IMR-90 (cell line): ENCODE results near the gene FRMD5. TPM values are rescaled to one million over a fixed set of nuclear protein-coding genes. Genes with fewer than 3 reads are reported as not detected.

ENCODE experiments used
- ATAC-seq: fragments of 200-7000 bp; cut with Tn5 transposase; 2 replicates; pipeline ENCODE4 v1.9.1; 2020; ENCODE audit warnings: low read depth, mild to moderate bottlenecking, moderate library complexity
- BruUV-seq: library from RNA; stranded (reverse); fragments of 400-500 nt; replicated peaks from 2 replicates; lab custom pipeline; 2021; lab: Mats Ljungman, UMichigan
- CTCF ChIA-PET: fragments of 300-600 bp; formaldehyde crosslinking; extraction: SDS; loops from one replicate; lab custom pipeline; 2021; ENCODE audit warnings: antibody characterized with exemption; lab: Yijun Ruan, JAX
- POLR2A ChIA-PET: fragments of 300-600 bp; sonication (Branson Sonifier 250); formaldehyde crosslinking; loops from one replicate; lab custom pipeline; 2022; ENCODE audit warnings: antibody characterized with exemption; ENCODE audit not compliant: unreplicated experiment; lab: Charles Lee
- DNase-seq: peaks from one replicate; pipeline ENCODE4 v3.0.0; 2013
- H2AFZ ChIP-seq: replicated peaks from 2 replicates; pipeline ENCODE3; 2013; ENCODE audit warnings: low read length, mild to moderate bottlenecking; ENCODE audit not compliant: poor library complexity
- H2AK5ac ChIP-seq: 2 replicates; pipeline ENCODE4 v1.6.1; 2013; ENCODE audit warnings: low read depth, low read length, inconsistent platforms
- H2AK9ac ChIP-seq: replicated peaks from 2 replicates; pipeline ENCODE3; 2013; ENCODE audit warnings: mild to moderate bottlenecking, low read depth, low read length, moderate library complexity; ENCODE audit not compliant: poor library complexity
- H2BK120ac ChIP-seq: 2 replicates; pipeline ENCODE4 v1.6.1; 2013; ENCODE audit warnings: low read depth, low read length, inconsistent platforms
- H2BK15ac ChIP-seq: 3 replicates; pipeline ENCODE4 v1.6.1; 2013; ENCODE audit warnings: low read depth, low read length, inconsistent platforms
- H2BK20ac ChIP-seq: 2 replicates; pipeline ENCODE4 v1.6.1; 2013; ENCODE audit warnings: low read depth, mild to moderate bottlenecking, inconsistent platforms, low read length, moderate library complexity
- H2BK5ac ChIP-seq: 2 replicates; pipeline ENCODE4 v1.6.1; 2013; ENCODE audit warnings: mild to moderate bottlenecking, low read depth, low read length, inconsistent platforms; ENCODE audit not compliant: poor library complexity, severe bottlenecking
- H3K14ac ChIP-seq: replicated peaks from 2 replicates; pipeline ENCODE4 v1.6.1; 2013; ENCODE audit warnings: low read depth, low read length, inconsistent platforms
- H3K18ac ChIP-seq: 2 replicates; pipeline ENCODE4 v1.6.1; 2013; ENCODE audit warnings: low read depth, low read length, control low read depth
- H3K23ac ChIP-seq: 2 replicates; pipeline ENCODE4 v1.6.1; 2013; ENCODE audit warnings: low read depth, low read length, inconsistent platforms
- H3K27ac ChIP-seq: 2 replicates; pipeline ENCODE4 v1.5.1; 2013; ENCODE audit warnings: mild to moderate bottlenecking, control low read depth, low read length; ENCODE audit not compliant: insufficient read depth
- H3K27me3 ChIP-seq: 2 replicates; pipeline ENCODE4 v1.6.1; 2013; ENCODE audit warnings: low read length; ENCODE audit not compliant: control insufficient read depth, insufficient read depth
- H3K36me3 ChIP-seq: 2 replicates; pipeline ENCODE4 v1.6.1; 2013; ENCODE audit warnings: low read length, mixed read lengths; ENCODE audit not compliant: control insufficient read depth, insufficient read depth
- H3K4ac ChIP-seq: 2 replicates; pipeline ENCODE4 v1.6.1; 2013; ENCODE audit warnings: low read depth, low read length, inconsistent platforms
- H3K4me1 ChIP-seq: 2 replicates; pipeline ENCODE4 v1.6.1; 2013; ENCODE audit warnings: low read length, mixed read lengths; ENCODE audit not compliant: control insufficient read depth, insufficient read depth
- H3K4me2 ChIP-seq: 2 replicates; pipeline ENCODE4 v1.6.1; 2013; ENCODE audit warnings: low read depth, mild to moderate bottlenecking, control low read depth, low read length, moderate library complexity
- H3K4me3 ChIP-seq: 2 replicates; pipeline ENCODE4 v1.5.1; 2013; ENCODE audit warnings: low read depth, mild to moderate bottlenecking, control low read depth, low read length, moderate library complexity; ENCODE audit not compliant: insufficient read depth
- H3K56ac ChIP-seq: 2 replicates; pipeline ENCODE4 v1.6.1; 2013; ENCODE audit warnings: low read length, inconsistent platforms; ENCODE audit not compliant: insufficient read depth; ENCODE audit errors: extremely low read depth
- H3K79me1 ChIP-seq, 2 experiments: 2 replicates each; pipeline ENCODE4 v1.6.1; 2013; ENCODE audit warnings: low read length in 2 of 2, inconsistent platforms in 1 of 2, low read depth in 1 of 2
- H3K9ac ChIP-seq: 2 replicates; pipeline ENCODE4 v1.6.1; 2013; ENCODE audit warnings: low read depth, low read length, control low read depth
- H3K9me1 ChIP-seq: 2 replicates; pipeline ENCODE4 v1.6.1; 2013; ENCODE audit warnings: low read length, inconsistent platforms; ENCODE audit not compliant: insufficient read depth
- H3K9me3 ChIP-seq: 2 replicates; pipeline ENCODE4 v1.6.1; 2013; ENCODE audit warnings: low read length; ENCODE audit not compliant: control insufficient read depth, insufficient read depth
- H4K20me1 ChIP-seq: 2 replicates; pipeline ENCODE4 v1.6.1; 2013; ENCODE audit warnings: low read length, inconsistent platforms; ENCODE audit not compliant: insufficient read depth
- H4K5ac ChIP-seq: 2 replicates; pipeline ENCODE4 v1.6.1; 2013; ENCODE audit warnings: mild to moderate bottlenecking, low read depth, low read length, control low read depth
- H4K8ac ChIP-seq, 2 experiments: 2 replicates each; pipeline ENCODE4 v1.6.1; 2013; ENCODE audit warnings: low read depth in 2 of 2, low read length in 2 of 2, control low read depth in 1 of 2, inconsistent platforms in 1 of 2
- H4K91ac ChIP-seq: 2 replicates; pipeline ENCODE4 v1.6.1; 2013; ENCODE audit warnings: low read depth, low read length, inconsistent platforms; ENCODE audit not compliant: insufficient read depth
- BHLHE40 ChIP-seq: fragments of 150-350 bp; IDR thresholded peaks from 2 replicates; pipeline ENCODE4 v1.6.1; 2016; ENCODE audit warnings: mild to moderate bottlenecking, low read depth, low read length
- CHD1 ChIP-seq: IDR thresholded peaks from 2 replicates; pipeline ENCODE4 v1.6.1; 2012; ENCODE audit warnings: low read depth, low read length, improper control_type of control experiment
- CTCF ChIP-seq: conservative IDR thresholded peaks from 2 replicates; pipeline ENCODE4 v1.5.1; 2012; ENCODE audit warnings: mild to moderate bottlenecking, low read depth, low read length, improper control_type of control experiment
- ELK1 ChIP-seq: fragments of 150-350 bp; IDR thresholded peaks from 2 replicates; pipeline ENCODE4 v1.6.1; 2016; ENCODE audit warnings: low read depth, mild to moderate bottlenecking, low read length, moderate library complexity, borderline replicate concordance
- FOS ChIP-seq: fragments of 150-350 bp; IDR thresholded peaks from 2 replicates; pipeline ENCODE4 v1.6.1; 2016; ENCODE audit warnings: low read depth, low read length
- MAFK ChIP-seq: IDR thresholded peaks from 2 replicates; pipeline ENCODE4 v1.6.1; 2012; ENCODE audit warnings: low read depth, low read length, improper control_type of control experiment
- MAZ ChIP-seq: IDR thresholded peaks from 2 replicates; pipeline ENCODE4 v1.6.1; 2012; ENCODE audit warnings: low read depth, mild to moderate bottlenecking, low read length, improper control_type of control experiment, moderate library complexity, borderline replicate concordance
- MXI1 ChIP-seq: IDR thresholded peaks from 2 replicates; pipeline ENCODE4 v1.6.1; 2012; ENCODE audit warnings: low read depth, mild to moderate bottlenecking, low read length, moderate library complexity, borderline replicate concordance
- NFE2L2 ChIP-seq: fragments of 150-350 bp; IDR thresholded peaks from 2 replicates; pipeline ENCODE4 v1.6.1; 2016; ENCODE audit warnings: low read depth, mild to moderate bottlenecking, low read length
- POLR2A ChIP-seq: IDR thresholded peaks from 2 replicates; pipeline ENCODE4 v1.6.1; 2012; ENCODE audit warnings: mild to moderate bottlenecking, low read depth, low read length
- RAD21 ChIP-seq: IDR thresholded peaks from 2 replicates; pipeline ENCODE4 v1.6.1; 2012; ENCODE audit warnings: low read length, improper control_type of control experiment
- RFX5 ChIP-seq: IDR thresholded peaks from 2 replicates; pipeline ENCODE4 v1.8.0; 2012; ENCODE audit warnings: low read depth, mild to moderate bottlenecking, low read length, moderate library complexity
- SMC3 ChIP-seq: fragments of 150-350 bp; IDR thresholded peaks from 2 replicates; pipeline ENCODE4 v1.6.1; 2016; ENCODE audit warnings: low read depth, mild to moderate bottlenecking, antibody characterized with exemption, low read length, moderate library complexity
- USF2 ChIP-seq: fragments of 150-350 bp; IDR thresholded peaks from 2 replicates; pipeline ENCODE4 v1.6.1; 2017; ENCODE audit warnings: mild to moderate bottlenecking, antibody characterized with exemption, low read length, low read depth
- WGBS, 2 experiments: methylation state at CpG; one replicate each; pipeline versions ENCODE4 v1.1.5 to v1.1.7; 2013; ENCODE audit warnings: missing lambda C conversion rate in 2 of 2; ENCODE audit not compliant: insufficient read length in 1 of 2; ENCODE audit errors: extremely low coverage in 2 of 2; 5-methylcytosine and 5-hydroxymethylcytosine counted together
- dilution Hi-C: fragments of 300-500 bp; cut with HindIII; formaldehyde crosslinking; loops from one replicate; pipeline ENCODE4 v1.14.3; 2018; ENCODE audit warnings: low sequenced_read_pairs; ENCODE audit not compliant: unreplicated experiment
- in situ Hi-C: fragments of 300-500 bp; cut with MboI; formaldehyde crosslinking; loops from 3 replicates; pipeline ENCODE4 v1.14.3; 2019; ENCODE audit warnings: low sequenced_read_pairs, inconsistent platforms, mixed read lengths
- intact Hi-C: fragments of 100-400 bp; cut with micrococcal nuclease; formaldehyde crosslinking; loops from 2 replicates; pipeline ENCODE4 v1.10.0; 2022
- polyA plus RNA-seq, 3 experiments: library from polyadenylated mRNA; depleted of rRNA; stranded (reverse); fragments of >200 nt; gene quantifications; 2 replicates each; pipeline ENCODE4 v1.2.3, GENCODE V29; 2012; ENCODE audit warnings: low replicate concordance in 1 of 3
- total RNA-seq: library from RNA; depleted of rRNA; stranded (reverse); fragments of >200 nt; gene quantifications from 2 replicates; pipeline ENCODE4 v1.2.3, GENCODE V29; 2012

The FRMD5 gene
- total and polyA plus RNA-seq, 2 of the 4 experiments (the other 2 are of a cell fraction): 4.1 to 5.4 TPM

GRCh38 chr15:43941071-43941470 is 254.0 kb downstream of the FRMD5 start:
- Histone ChIP-seq H3K9me1 (no peaks in the 10 kb centered on the region), H2AK5ac (no peak overlapping the region), H3K4me2 (no peak overlapping the region), H3K4me1 (peaks cover 2% of the 10 kb centered on the region; the same call in 1 of the 2 replicates), H4K20me1 (no peaks in the 10 kb centered on the region), H3K9ac (no peak overlapping the region), H3K56ac (no peak overlapping the region), H3K23ac (no peak overlapping the region), H2AFZ (no peak overlapping the region), H3K4me3 (no peak overlapping the region), H3K79me1 (no peaks in the 10 kb centered on the region), H4K91ac (no peak overlapping the region), H3K27me3 (no peaks in the 10 kb centered on the region), H4K5ac (no peak overlapping the region), H3K14ac (no peak overlapping the region), H3K18ac (no peak overlapping the region), H2BK5ac (no peak overlapping the region), H2BK120ac (no peak overlapping the region), H4K8ac (no peak overlapping the region), H2BK15ac (no peak overlapping the region), H3K27ac (no peak overlapping the region), H3K36me3 (no peaks in the 10 kb centered on the region), H3K9me3 (no peaks in the 10 kb centered on the region), H3K4ac (no peak overlapping the region), H2BK20ac (no peak overlapping the region), H2AK9ac (no peak overlapping the region)
- in situ Hi-C loops (no loop called here), dilution Hi-C loops (no loop called here), intact Hi-C loops (no loop called here)
- no peak for ATAC-seq
- POLR2A ChIA-PET: no interaction called here
- no peak for DNase-seq
- no TSS peak for BruUV-seq
- WGBS, 2 experiments: 92% methylated on average over 2 of the region's 4 CpGs; no CpG with 5 or more reads in 1 of the 2 experiments
- TF ChIP-seq BHLHE40 (no peak), RFX5 (no peak), MAFK (no peak), MXI1 (no peak), NFE2L2 (no peak), POLR2A (no peak), USF2 (no peak), FOS (no peak), MAZ (no peak), ELK1 (no peak), CTCF (no peak), RAD21 (no peak), SMC3 (no peak), CHD1 (no peak)
- CTCF ChIA-PET: no interaction called here
